AG04450 (cell line): Measurements from ENCODE around the gene NET1. TPM values are rescaled to one million over a fixed set of nuclear protein-coding genes. Genes with fewer than 3 reads are reported as not detected.
"Not testable (repeated sequence)": the region's sequence is repeated elsewhere in the genome, so short reads cannot be mapped to it uniquely, and the experiment has no call there.

Experiments used
- CTCF ChIA-PET: fragments of 300-600, 350-600 bp; formaldehyde crosslinking; extraction: SDS; loops from one replicate; lab custom pipeline; 2022; ENCODE audit warnings: antibody characterized with exemption, inconsistent platforms; lab: Charles Lee
- POLR2A ChIA-PET: fragments of 350-600 bp; formaldehyde crosslinking; extraction: SDS; loops from one replicate; lab custom pipeline; 2021; ENCODE audit warnings: antibody characterized with exemption, inconsistent platforms; lab: Yijun Ruan, JAX
- DNase-seq: peaks from one replicate; pipeline ENCODE4 v3.0.0-alpha.2; 2011; ENCODE audit warnings: low read depth, low spot score
- H3K27ac ChIP-seq: one replicate; pipeline ENCODE4 v1.5.1; 2012; ENCODE audit warnings: low read depth, low read length, control low read depth
- H3K27me3 ChIP-seq: one replicate; pipeline ENCODE4 v1.6.0; 2012; ENCODE audit warnings: low read length; ENCODE audit not compliant: control insufficient read depth, insufficient read depth
- H3K4me3 ChIP-seq: 2 replicates; pipeline ENCODE4 v1.5.1; 2011; ENCODE audit warnings: mild to moderate bottlenecking, low read depth, low read length, control low read depth
- H3K9me3 ChIP-seq: 2 replicates; pipeline ENCODE4 v1.5.1; 2012; ENCODE audit warnings: low read length; ENCODE audit not compliant: control insufficient read depth, insufficient read depth
- CTCF ChIP-seq: IDR thresholded peaks from 2 replicates; pipeline ENCODE4 v1.5.1; 2011; ENCODE audit warnings: low read depth, low read length, control low read depth, inconsistent platforms
- polyA plus RNA-seq: library from polyadenylated mRNA; depleted of rRNA; stranded (reverse); fragments of >200 nt; gene quantifications from 2 replicates; pipeline ENCODE4 v1.2.3, GENCODE V29; 2011

Gene NET1
- polyA plus RNA-seq, 1 experiment = 46.8 TPM

- POLR2A ChIA-PET = no interaction called here
- no peak for DNase-seq
- CTCF ChIA-PET = interaction anchor here (1.5 kb wide), 1 partner anchor 527 kb away, joined by 4 read pairs; no protein-coding TSS in a partner anchor
- Histone ChIP-seq H3K27me3 (peaks cover 2% of the 10 kb centered on the region), H3K9me3 (peaks cover 8% of the 10 kb centered on the region; the same call in 1 of the 2 replicates), H3K27ac (no peak overlapping the region), H3K4me3 (no peak overlapping the region)
- TF ChIP-seq CTCF = no peak
Observed at GRCh38 chr10:5376450-5376849, 35.9 kb upstream of the NET1 start.

- H3K27me3 ChIP-seq, POLR2A ChIA-PET, DNase-seq, H3K9me3 ChIP-seq, H3K4me3 ChIP-seq, H3K27ac ChIP-seq: not testable (repeated sequence)
- CTCF ChIA-PET = interaction anchor here (1.6 to 2.4 kb wide), 2 partner anchors 530 to 564 kb away, joined by 6 to 16 read pairs; no protein-coding TSS in a partner anchor
Observed at GRCh38 chr10:5379202-5379601, 33.2 kb upstream of the NET1 start.

GRCh38 chr10:5380395-5380794 lies 32.0 kb upstream of the NET1 start:
- POLR2A ChIA-PET, DNase-seq, H3K9me3 ChIP-seq, H3K27ac ChIP-seq, H3K4me3 ChIP-seq, H3K27me3 ChIP-seq: not testable (repeated sequence)
- CTCF ChIA-PET = interaction anchor here (0.6 to 2.4 kb wide), 4 partner anchors 211 to 565 kb away, joined by 3 to 16 read pairs (median 4); no protein-coding TSS in a partner anchor

GRCh38 chr10:5381187-5381586 lies 31.2 kb upstream of the NET1 start:
- ChIA-PET CTCF (interaction anchor here (2.4 kb wide), 1 partner anchor 532 kb away, joined by 16 read pairs; no protein-coding TSS in a partner anchor), POLR2A (no interaction called here)
- Histone ChIP-seq H3K27me3 (peaks cover 4% of the 10 kb centered on the region), H3K9me3 (no peaks in the 10 kb centered on the region), H3K4me3 (no peak overlapping the region), H3K27ac (no peak overlapping the region)
- DNase-seq = no peak
- no peak for TF ChIP-seq CTCF

GRCh38 chr10:5385224-5385623 lies 27.1 kb upstream of the NET1 start:
- Histone ChIP-seq H3K9me3 (no peaks in the 10 kb centered on the region), H3K4me3 (no peak overlapping the region), H3K27ac (no peak overlapping the region), H3K27me3 (peaks cover 7% of the 10 kb centered on the region)
- TF ChIP-seq CTCF = no peak
- ChIA-PET CTCF (interaction anchor here (0.5 to 2.2 kb wide), 2 partner anchors 44 to 536 kb away, joined by 5 to 33 read pairs; no protein-coding TSS in a partner anchor), POLR2A (no interaction called here)
- no peak for DNase-seq

GRCh38 chr10:5387169-5387568 lies 25.2 kb upstream of the NET1 start:
- peaks cover 7% of the 10 kb centered on the region for H3K27me3 ChIP-seq
- POLR2A ChIA-PET = no interaction called here
- CTCF ChIA-PET = interaction anchor here (0.6 to 1.5 kb wide), 4 partner anchors 8 to 572 kb away, joined by 3 to 7 read pairs (median 4); no protein-coding TSS in a partner anchor
- no peaks in the 10 kb centered on the region for H3K9me3 ChIP-seq
- TF ChIP-seq CTCF = no peak
- no peak overlapping the region for H3K27ac ChIP-seq
- DNase-seq = no peak
- no peak overlapping the region for H3K4me3 ChIP-seq
